ENCODE measurements around the gene NTMT1. TPM values are rescaled to one million over a fixed set of nuclear protein-coding genes. Genes with fewer than 3 reads are reported as not detected.

NTMT1 gene
- total and polyA plus RNA-seq, 2 experiments from 2014 or later = 20.8 to 81.4 TPM

GRCh38 chr9:129580211-129580915, 45.6 kb upstream of the NTMT1 start:
- Histone ChIP-seq H3K27ac (peak overlapping the region; percentile 69), H3K27me3 (no peaks in the 10 kb centered on the region), H3K79me2 (no peaks in the 10 kb centered on the region), H3K4me2 (no peak overlapping the region), H3K9me3 (ENCODE audit: low read depth) (no peaks in the 10 kb centered on the region), H3K36me3 (replicated peaks; ENCODE audit: insufficient read depth, low read depth) (no peaks in the 10 kb centered on the region), H3K9me2 (replicated peaks; ENCODE audit: insufficient read depth) (no peaks in the 10 kb centered on the region), H2AFZ (no peak overlapping the region), H3K4me1 (ENCODE audit: insufficient read depth) (no peaks in the 10 kb centered on the region), H3K4me3 (no peak overlapping the region), H4K20me1 (ENCODE audit: insufficient read depth, poor library complexity, severe bottlenecking) (no peaks in the 10 kb centered on the region)
- TF ChIP-seq CTCF (IDR thresholded peaks at IDR 0.05; ENCODE audit: poor library complexity) (no peak), EZH2phosphoT487 (IDR thresholded peaks at IDR 0.05; ENCODE audit: low read depth, severe bottlenecking, unreplicated experiment) (no peak), EZH2 (IDR thresholded peaks at IDR 0.05; ENCODE audit: borderline replicate concordance) (no peak)
- 75% methylated on average over 11 of the region's 11 CpGs for WGBS (ENCODE audit: low lambda C conversion rate, missing lambda C conversion rate)
- peak; percentile 68 for DNase-seq (ENCODE audit: low spot score)

- no peak overlapping the region for H2AFZ ChIP-seq
- TF ChIP-seq EZH2 (IDR thresholded peaks at IDR 0.05; ENCODE audit: borderline replicate concordance) (no peak), CTCF (IDR thresholded peaks at IDR 0.05; ENCODE audit: poor library complexity) (no peak), EZH2phosphoT487 (IDR thresholded peaks at IDR 0.05; ENCODE audit: low read depth, severe bottlenecking, unreplicated experiment) (no peak)
Measured at GRCh38 chr9:129581505-129582189, 44.3 kb upstream of the NTMT1 start.

DNA sequence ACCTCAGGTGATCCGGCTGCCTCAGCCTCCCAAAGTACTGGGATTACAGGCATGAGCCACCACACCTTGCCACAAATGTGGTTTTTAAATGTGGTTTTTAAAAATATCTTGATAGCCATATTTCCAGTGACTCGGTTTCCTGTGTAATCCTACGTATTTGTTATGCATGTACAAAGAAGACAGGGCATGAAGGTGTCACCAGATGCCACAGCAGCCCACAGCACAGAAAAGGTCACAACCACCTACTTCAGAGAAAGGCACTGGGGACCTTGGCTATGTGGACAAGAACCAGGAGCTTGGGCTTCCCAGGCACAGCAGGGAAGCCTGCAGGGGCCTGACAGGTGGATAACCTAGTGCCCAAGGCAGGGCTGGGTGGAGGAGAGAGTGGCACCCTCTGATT, 43.1 kb upstream of the NTMT1 start:
- no peak overlapping the region for H3K4me2 ChIP-seq
- TF ChIP-seq EZH2phosphoT487 (IDR thresholded peaks at IDR 0.05; ENCODE audit: low read depth, severe bottlenecking, unreplicated experiment) (no peak), CTCF (IDR thresholded peaks at IDR 0.05; ENCODE audit: poor library complexity) (no peak), EZH2 (IDR thresholded peaks at IDR 0.05; ENCODE audit: borderline replicate concordance) (no peak)
- H3K36me3 ChIP-seq (replicated peaks; ENCODE audit: insufficient read depth, low read depth) = no peaks in the 10 kb centered on the region
- H3K27ac ChIP-seq = no peak overlapping the region
- no peaks in the 10 kb centered on the region for H3K27me3 ChIP-seq
- no peaks in the 10 kb centered on the region for H3K9me2 ChIP-seq (replicated peaks; ENCODE audit: insufficient read depth)
- no peaks in the 10 kb centered on the region for H3K79me2 ChIP-seq
- H3K4me1 ChIP-seq (ENCODE audit: insufficient read depth) = peaks cover 10% of the 10 kb centered on the region
- no peaks in the 10 kb centered on the region for H4K20me1 ChIP-seq (ENCODE audit: insufficient read depth, poor library complexity, severe bottlenecking)
- no peak overlapping the region for H3K4me3 ChIP-seq
- H3K9me3 ChIP-seq (ENCODE audit: low read depth) = no peaks in the 10 kb centered on the region
- no peak for DNase-seq (ENCODE audit: low spot score)
- H2AFZ ChIP-seq = no peak overlapping the region
- WGBS (ENCODE audit: low lambda C conversion rate, missing lambda C conversion rate) = 98% methylated on average over 3 of the region's 3 CpGs

More at GRCh38 chr9:129581505-129582189, 44.3 kb upstream of the NTMT1 start:
- Histone ChIP-seq H3K4me2 (no peak overlapping the region), H3K4me1 (ENCODE audit: insufficient read depth) (peaks cover 2% of the 10 kb centered on the region), H3K9me3 (ENCODE audit: low read depth) (no peaks in the 10 kb centered on the region), H3K79me2 (no peaks in the 10 kb centered on the region), H4K20me1 (ENCODE audit: insufficient read depth, poor library complexity, severe bottlenecking) (no peaks in the 10 kb centered on the region), H3K9me2 (replicated peaks; ENCODE audit: insufficient read depth) (no peaks in the 10 kb centered on the region), H3K36me3 (replicated peaks; ENCODE audit: insufficient read depth, low read depth) (no peaks in the 10 kb centered on the region), H3K27me3 (no peaks in the 10 kb centered on the region), H3K27ac (no peak overlapping the region), H3K4me3 (no peak overlapping the region)
- DNase-seq (ENCODE audit: low spot score) = no peak
- WGBS (ENCODE audit: low lambda C conversion rate, missing lambda C conversion rate) = 75% methylated on average over 4 of the region's 4 CpGs

Data from hepatocyte (in vitro differentiated cells).